Panc1 (cell line): Measurements from ENCODE around the gene C6orf132.

ENCODE experiments used
- POLR2AphosphoS5 ChIP-seq: IDR thresholded peaks from 2 replicates; pipeline ENCODE4 v1.6.1; 2012; ENCODE audit warnings: mild to moderate bottlenecking, low read depth, low read length, moderate library complexity
- REST ChIP-seq, 2 experiments: IDR thresholded peaks; 2 replicates each; pipeline ENCODE4 v1.6.1; 2011 to 2012; ENCODE audit warnings: low read depth in 2 of 2, control low read depth in 1 of 2, low read length in 1 of 2, mild to moderate bottlenecking in 1 of 2, moderate library complexity in 1 of 2; ENCODE audit not compliant: insufficient read depth in 1 of 2
- SIN3A ChIP-seq: IDR thresholded peaks from 2 replicates; pipeline ENCODE4 v1.6.1; 2012; ENCODE audit warnings: low read depth, mild to moderate bottlenecking, low read length, moderate library complexity, borderline replicate concordance; ENCODE audit not compliant: insufficient read depth
- TCF7L2 ChIP-seq: IDR thresholded peaks from 2 replicates; pipeline ENCODE4 v1.6.1; 2011; ENCODE audit warnings: mild to moderate bottlenecking, low read depth, low read length, inconsistent platforms
- TF ChIP-seq, protein P1 (sequence below): fragments of 450-650 bp; IDR thresholded peaks from 2 replicates; pipeline ENCODE4 v1.5.1; 2017; ENCODE audit warnings: mild to moderate bottlenecking

- TF ChIP-seq POLR2AphosphoS5 = no peak
- TF ChIP-seq, protein P1, sequence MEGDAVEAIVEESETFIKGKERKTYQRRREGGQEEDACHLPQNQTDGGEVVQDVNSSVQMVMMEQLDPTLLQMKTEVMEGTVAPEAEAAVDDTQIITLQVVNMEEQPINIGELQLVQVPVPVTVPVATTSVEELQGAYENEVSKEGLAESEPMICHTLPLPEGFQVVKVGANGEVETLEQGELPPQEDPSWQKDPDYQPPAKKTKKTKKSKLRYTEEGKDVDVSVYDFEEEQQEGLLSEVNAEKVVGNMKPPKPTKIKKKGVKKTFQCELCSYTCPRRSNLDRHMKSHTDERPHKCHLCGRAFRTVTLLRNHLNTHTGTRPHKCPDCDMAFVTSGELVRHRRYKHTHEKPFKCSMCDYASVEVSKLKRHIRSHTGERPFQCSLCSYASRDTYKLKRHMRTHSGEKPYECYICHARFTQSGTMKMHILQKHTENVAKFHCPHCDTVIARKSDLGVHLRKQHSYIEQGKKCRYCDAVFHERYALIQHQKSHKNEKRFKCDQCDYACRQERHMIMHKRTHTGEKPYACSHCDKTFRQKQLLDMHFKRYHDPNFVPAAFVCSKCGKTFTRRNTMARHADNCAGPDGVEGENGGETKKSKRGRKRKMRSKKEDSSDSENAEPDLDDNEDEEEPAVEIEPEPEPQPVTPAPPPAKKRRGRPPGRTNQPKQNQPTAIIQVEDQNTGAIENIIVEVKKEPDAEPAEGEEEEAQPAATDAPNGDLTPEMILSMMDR = no peak
- no peak for TF ChIP-seq REST (IDR thresholded peaks at IDR 0.05; ENCODE audit: insufficient read depth in 1 of 2, low read depth in 2 of 2, low read length in 1 of 2)
- TF ChIP-seq TCF7L2 = no peak
- no peak for TF ChIP-seq SIN3A
These were observed 56.1 kb downstream of the C6orf132 start for GRCh38 chr6:42086046-42087035.
